GM21619 (cell line): ENCODE measurements around the gene MZT2A.
A peak's percentile ranks its signal among the peaks of the same experiment; 100 is the strongest.
"Not testable (repeated sequence)": the region's sequence is repeated elsewhere in the genome, so short reads cannot be mapped to it uniquely, and the experiment has no call there.

Experiments used
- ATAC-seq: cut with Tn5 transposase; IDR thresholded peaks from one replicate; pipeline ENCODE4 v1.9.1; 2021; ENCODE audit not compliant: unreplicated experiment

Gene MZT2A

GRCh38 chr2:131470944-131471343 is 21.3 kb downstream of the MZT2A start:
- not testable (repeated sequence) for ATAC-seq

DNA sequence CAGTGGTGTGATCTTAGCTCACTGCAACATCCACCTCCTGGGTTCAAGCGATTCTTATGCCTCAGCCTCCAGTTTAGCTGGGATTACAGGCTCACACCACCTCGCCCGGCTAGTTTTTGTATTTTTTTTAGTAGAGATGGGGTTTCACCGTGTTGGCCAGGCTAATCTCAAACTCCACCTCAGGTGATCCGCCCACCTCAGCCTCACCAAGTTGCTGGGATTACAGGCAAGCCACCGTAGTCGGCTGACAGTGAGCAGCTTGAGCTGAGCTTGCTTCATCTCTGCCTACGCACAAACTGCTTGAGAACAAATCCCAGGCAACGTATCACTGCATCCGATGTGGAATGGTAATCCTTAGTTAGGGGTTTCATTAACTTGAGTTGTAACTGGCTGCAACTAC is 24.5 kb downstream of the MZT2A start:
- not testable (repeated sequence) for ATAC-seq

- not testable (repeated sequence) for ATAC-seq
Observed at GRCh38 chr2:131454914-131455313, 37.3 kb downstream of the MZT2A start.

DNA sequence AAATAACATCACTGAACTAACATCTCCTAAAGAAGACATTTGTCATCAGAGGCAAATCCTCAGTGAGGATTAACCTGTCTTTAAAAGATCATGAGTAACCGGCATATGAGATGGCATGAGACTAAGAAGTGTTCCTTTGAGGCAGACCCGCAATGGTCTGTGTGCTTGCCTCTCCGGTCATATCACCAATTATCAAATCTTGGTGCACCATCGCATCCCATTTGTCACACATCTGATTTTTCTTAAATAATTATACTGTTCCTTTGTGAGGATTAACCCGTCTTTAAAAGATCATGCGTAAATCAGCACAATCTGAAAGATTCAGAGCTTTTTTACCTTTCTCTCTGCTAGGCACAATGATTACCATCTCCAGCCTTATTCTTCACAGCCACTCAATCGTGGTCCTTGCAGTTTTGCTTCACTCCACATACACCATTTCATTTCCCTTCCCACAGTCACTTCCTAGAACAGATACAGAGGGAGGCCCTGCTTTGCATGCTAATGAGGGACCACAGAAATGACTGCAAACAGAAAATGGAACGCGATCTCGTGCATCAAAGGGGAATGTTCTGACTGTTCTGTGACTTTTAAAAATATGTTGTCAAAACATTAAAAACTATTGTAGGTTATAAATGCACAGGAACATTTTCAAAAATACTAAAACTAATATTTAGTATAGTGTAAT is 40.8 kb downstream of the MZT2A start:
- ATAC-seq, result peak; percentile 87

DNA sequence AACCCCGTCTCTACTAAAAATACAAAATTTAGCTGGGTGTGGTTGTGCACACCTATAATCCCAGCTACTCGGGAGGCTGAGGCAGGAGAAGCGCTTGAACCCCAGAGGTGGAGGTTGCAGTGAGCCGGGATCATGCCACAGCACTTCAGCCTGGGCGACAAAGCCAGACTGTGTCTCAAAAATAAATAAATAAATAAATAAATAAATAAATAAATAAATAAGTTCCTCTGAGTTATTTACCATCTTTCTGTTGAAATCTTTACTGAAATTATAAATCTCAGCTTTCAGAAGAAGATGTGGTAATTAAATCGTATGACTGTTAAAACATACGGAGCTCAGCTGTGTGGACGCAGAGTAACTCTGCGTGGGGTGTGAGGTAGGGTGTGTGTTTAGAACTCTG is 44.2 kb downstream of the MZT2A start:
- ATAC-seq, result not testable (repeated sequence)

DNA sequence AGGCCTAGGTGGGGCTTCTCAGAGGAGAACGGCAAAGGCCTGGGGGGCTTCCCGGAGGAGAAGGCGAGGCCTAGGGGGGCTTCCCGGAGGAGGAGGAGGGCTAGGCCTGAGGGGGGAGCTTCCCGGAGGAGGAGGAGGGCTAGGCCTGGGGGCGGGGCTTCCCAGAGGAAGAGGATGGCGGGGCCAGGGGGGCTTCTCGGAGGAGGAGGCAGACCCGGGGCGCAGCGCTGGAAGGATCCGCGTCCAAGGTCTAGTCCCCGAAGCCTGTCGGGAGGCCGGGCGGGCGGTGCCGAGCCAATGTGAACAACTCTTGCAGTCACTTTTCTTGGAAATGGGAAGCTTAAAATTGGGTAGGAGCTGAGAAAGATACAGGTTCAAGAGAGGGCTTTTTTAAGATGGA is 46.3 kb downstream of the MZT2A start:
- no peak for ATAC-seq

GRCh38 chr2:131445515-131445797 is 46.7 kb downstream of the MZT2A start:
- ATAC-seq, result not testable (repeated sequence)

DNA sequence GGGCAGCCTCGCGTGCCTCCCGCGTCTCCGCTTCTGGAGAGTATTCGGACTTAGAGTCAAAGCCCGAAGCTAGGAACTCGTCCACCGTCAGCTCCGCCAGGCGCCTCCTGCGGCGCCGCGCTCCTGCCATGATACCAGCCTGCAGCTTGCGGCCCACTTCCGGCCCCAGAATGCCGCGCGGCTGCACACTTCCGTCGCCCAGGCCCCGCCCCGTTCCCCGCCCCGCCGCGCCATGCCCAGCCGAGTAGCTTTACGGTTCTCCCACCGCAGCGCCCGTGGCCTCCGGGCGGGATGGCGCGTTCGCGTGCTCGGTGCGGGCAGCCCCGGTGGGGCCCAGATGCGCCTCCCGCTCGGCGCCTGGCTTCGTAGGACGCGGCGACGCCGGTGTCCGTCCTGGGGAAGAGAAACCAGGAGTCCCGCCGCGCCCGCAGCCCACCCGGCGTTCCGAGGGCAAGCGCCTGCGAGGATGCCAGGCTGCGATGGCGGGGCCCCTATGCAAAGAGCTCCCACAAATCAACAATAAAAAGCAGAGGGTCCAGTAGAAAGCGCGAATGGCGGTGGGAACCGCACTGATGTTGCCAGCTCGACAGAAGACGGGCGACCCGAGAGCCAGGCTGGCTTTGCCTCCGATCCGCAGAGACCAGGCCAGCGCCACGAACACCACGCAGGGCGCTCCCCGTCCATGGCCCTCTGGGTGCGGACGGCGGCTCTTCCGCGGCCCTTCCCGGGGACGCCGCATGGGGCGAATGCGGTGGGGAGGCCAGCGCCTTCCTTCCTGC is 47.3 kb downstream of the MZT2A start:
- not testable (repeated sequence) for ATAC-seq

GRCh38 chr2:131440742-131441468 is 51.3 kb downstream of the MZT2A start:
- peak; percentile 87 for ATAC-seq
